K562 (cell line): ENCODE measurements around the gene DHDH. TPM values are rescaled to one million over a fixed set of nuclear protein-coding genes. Genes with fewer than 3 reads are reported as not detected.
A peak's percentile ranks its signal among the peaks of the same experiment; 100 is the strongest.

Experiments used
- BCOR ChIP-seq: fragments of 450-650 bp; IDR thresholded peaks from 2 replicates; pipeline ENCODE4 v1.6.1; 2016
- BRD4 ChIP-seq: fragments of 200-600 bp; sonication (generic); IDR thresholded peaks from 2 replicates; pipeline ENCODE4 v1.6.1; 2017; ENCODE audit warnings: inconsistent platforms
- EGR1 ChIP-seq: fragments of 450-650 bp; conservative IDR thresholded peaks from 2 replicates; pipeline ENCODE4 v1.6.1; 2017; ENCODE audit warnings: mild to moderate bottlenecking
- ERF ChIP-seq: fragments of 450-650 bp; formaldehyde crosslinking; IDR thresholded peaks from 2 replicates; pipeline ENCODE4 v1.4.0; 2020; ENCODE audit warnings: mild to moderate bottlenecking, mixed read lengths
- ESRRB ChIP-seq: fragments of 250-450 bp; sonication (Bioruptor Pico); IDR thresholded peaks from 2 replicates; pipeline ENCODE4 v1.5.0; 2020; ENCODE audit warnings: mild to moderate bottlenecking, moderate library complexity, borderline replicate concordance
- EZH2 ChIP-seq: IDR thresholded peaks from 2 replicates; pipeline ENCODE4 v1.6.1; 2012; ENCODE audit warnings: low read depth, mild to moderate bottlenecking, inconsistent platforms, low read length, borderline replicate concordance
- FOSL1 ChIP-seq: fragments of 200-800 bp; sonication (Bioruptor generic); conservative IDR thresholded peaks from 2 replicates; pipeline ENCODE4 v1.6.1; 2016; ENCODE audit warnings: missing genetic modification characterization, missing compliant biosample characterization
- FOXA3 ChIP-seq, 2 experiments: fragments of 450-650 bp in 1 of 2; sonication (generic) in 1 of 2; formaldehyde crosslinking; IDR thresholded peaks in 1 of 2; conservative IDR thresholded peaks in 1 of 2; 2 replicates each; pipeline versions ENCODE4 v1.4.0 to v1.8.0; 2020 to 2022; ENCODE audit warnings: mild to moderate bottlenecking in 2 of 2, missing genetic modification reagents in 1 of 2
- FOXJ3 ChIP-seq: sonication (generic); formaldehyde crosslinking; IDR thresholded peaks from 2 replicates; pipeline ENCODE4 v1.4.0; 2020; ENCODE audit warnings: mild to moderate bottlenecking, missing genetic modification reagents
- GABPA ChIP-seq: fragments of 200-800 bp; sonication (Bioruptor generic); conservative IDR thresholded peaks from 2 replicates; pipeline ENCODE4 v1.6.1; 2016; ENCODE audit warnings: low read depth, missing genetic modification characterization, missing compliant biosample characterization
- GTF2E2 ChIP-seq: fragments of 200-800 bp; sonication (Bioruptor generic); IDR thresholded peaks from 2 replicates; pipeline ENCODE4 v1.6.1; 2016; ENCODE audit warnings: missing genetic modification characterization, missing compliant biosample characterization
- HDGF ChIP-seq: fragments of 450-650 bp; IDR thresholded peaks from 2 replicates; pipeline ENCODE4 v1.6.1; 2016
- HIVEP1 ChIP-seq: fragments of 250-450 bp; sonication (Bioruptor Pico); IDR thresholded peaks from 2 replicates; pipeline ENCODE4 v1.4.0; 2020; ENCODE audit warnings: mild to moderate bottlenecking
- JUN ChIP-seq, 2 experiments: sonication (generic) in 1 of 2; formaldehyde crosslinking in 1 of 2; IDR thresholded peaks; 2 replicates each; pipeline versions ENCODE4 v1.6.1 to v1.8.0; 2012 to 2022; ENCODE audit warnings: borderline replicate concordance in 2 of 2, mild to moderate bottlenecking in 2 of 2, improper control_type of control experiment in 1 of 2, low read depth in 1 of 2, low read length in 1 of 2, missing genetic modification reagents in 1 of 2
- KDM2B ChIP-seq: fragments of 250-450 bp; sonication (Bioruptor Pico); IDR thresholded peaks from 2 replicates; pipeline ENCODE4 v1.8.0; 2021; ENCODE audit warnings: mild to moderate bottlenecking, moderate library complexity
- NFIC ChIP-seq: fragments of 450-650 bp; IDR thresholded peaks from 2 replicates; pipeline ENCODE4 v1.6.1; 2017; ENCODE audit warnings: mild to moderate bottlenecking, inconsistent platforms
- SMAD1 ChIP-seq: fragments of 150-350 bp; IDR thresholded peaks from 2 replicates; pipeline ENCODE4 v1.6.1; 2014; ENCODE audit warnings: low read length, low read depth; ENCODE audit not compliant: partially characterized antibody
- ZBTB7A ChIP-seq: IDR thresholded peaks from 2 replicates; pipeline ENCODE4 v1.6.1; 2011; ENCODE audit warnings: low read depth, mild to moderate bottlenecking, low read length, moderate library complexity, borderline replicate concordance; ENCODE audit not compliant: control insufficient read depth
- ZKSCAN1 ChIP-seq: fragments of 150-350 bp; IDR thresholded peaks from 2 replicates; pipeline ENCODE4 v1.6.1; 2016; ENCODE audit warnings: low read depth, low read length
- ZNF707 ChIP-seq: fragments of 250-450 bp; sonication (Bioruptor Pico); conservative IDR thresholded peaks from 2 replicates; pipeline ENCODE4 v1.8.0; 2022; ENCODE audit warnings: inconsistent platforms, mild to moderate bottlenecking, moderate library complexity
- ZNF76 ChIP-seq: fragments of 250-450 bp; sonication (Bioruptor Pico); IDR thresholded peaks from 2 replicates; pipeline ENCODE4 v1.4.0; 2020; ENCODE audit warnings: mild to moderate bottlenecking, moderate library complexity, borderline replicate concordance
- ZNF780A ChIP-seq: fragments of 250-450 bp; sonication (Bioruptor Pico); IDR thresholded peaks from 2 replicates; pipeline ENCODE4 v1.5.0; 2021; ENCODE audit warnings: mild to moderate bottlenecking
- polyA plus RNA-seq, 8 experiments: library from polyadenylated mRNA; depleted of rRNA in 4 of 8; stranded (reverse) in 5 of 8; unstranded in 3 of 8; fragments of >200 nt; fragmentation: Nextera tagmentation in 2 of 8; fragmentation: Illumina TruSeq in 1 of 8; extraction: Ambion mirVana in 2 of 8; extraction: Trizol in 1 of 8; gene quantifications; 2 replicates each; pipeline versions ENCODE4 v1.2.1 to v1.2.3, GENCODE V29; 2011 to 2014; ENCODE audit warnings: inconsistent platforms in 1 of 8, missing spikeins in 1 of 8
- total RNA-seq, 7 experiments: library from RNA; depleted of rRNA in 6 of 7; stranded (reverse); fragments of >200 nt in 6 of 7; fragmentation: Illumina TruSeq in 2 of 7; extraction: Trizol in 2 of 7; gene quantifications; 2 replicates each; pipeline versions ENCODE4 v1.2.1 to v1.2.3, GENCODE V29; 2011 to 2021; ENCODE audit warnings: low replicate concordance in 1 of 7
- TF ChIP-seq, protein P1 (sequence below): sonication (generic); formaldehyde crosslinking; IDR thresholded peaks from 2 replicates; pipeline ENCODE4 v1.5.0; 2020; ENCODE audit warnings: missing genetic modification reagents
- TF ChIP-seq, protein P2 (sequence below): fragments of 450-650 bp; formaldehyde crosslinking; IDR thresholded peaks from 2 replicates; pipeline ENCODE4 v1.4.0; 2020; ENCODE audit warnings: mild to moderate bottlenecking, moderate library complexity
- TF ChIP-seq, protein P3 (sequence below): sonication (generic); formaldehyde crosslinking; IDR thresholded peaks from 2 replicates; pipeline ENCODE4 v1.8.0; 2022; ENCODE audit warnings: missing genetic modification reagents, mild to moderate bottlenecking, moderate library complexity, borderline replicate concordance

DHDH gene
- total and polyA plus RNA-seq, 9 of the 15 experiments (the other 6 are each of a cell fraction or from before 2014, with no cell fraction given), result 0.37 to 1.9 (median 0.87) TPM

DNA sequence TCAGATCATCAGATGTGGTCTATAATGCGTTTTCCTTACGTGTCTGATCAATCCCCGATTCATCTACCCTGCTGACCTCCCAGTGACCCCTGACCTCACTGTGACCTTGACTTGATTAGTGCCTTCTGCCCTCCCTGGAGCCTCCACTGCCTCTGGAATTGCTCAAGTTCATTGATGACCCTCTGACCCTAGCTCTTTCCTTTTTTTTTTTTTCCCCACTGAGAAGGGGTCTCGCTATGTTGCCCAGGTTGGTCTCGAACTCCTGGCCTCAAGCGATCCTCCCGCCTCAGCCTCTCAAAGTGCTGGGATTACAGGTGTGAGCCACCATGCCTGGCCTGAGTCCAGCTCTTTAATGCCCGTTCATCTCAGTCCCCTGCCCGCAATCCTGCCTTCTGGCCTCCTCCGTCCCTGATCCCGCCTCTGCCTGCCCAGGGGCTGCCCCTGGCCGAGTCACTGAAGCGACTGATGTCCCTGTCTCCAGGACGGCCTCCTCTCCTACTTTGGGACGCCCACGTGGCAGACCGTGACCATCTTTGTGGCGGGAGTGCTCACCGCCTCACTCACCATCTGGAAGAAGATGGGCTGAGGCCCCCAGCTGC lies 27.7 kb downstream of the DHDH start (continued):
- no peak for TF ChIP-seq GTF2E2 (tag)
- no peak for TF ChIP-seq HIVEP1 (CRISPR knock-in tag)
- TF ChIP-seq KDM2B (CRISPR knock-in tag), result no peak
- no peak for TF ChIP-seq SMAD1
- TF ChIP-seq, protein P1, sequence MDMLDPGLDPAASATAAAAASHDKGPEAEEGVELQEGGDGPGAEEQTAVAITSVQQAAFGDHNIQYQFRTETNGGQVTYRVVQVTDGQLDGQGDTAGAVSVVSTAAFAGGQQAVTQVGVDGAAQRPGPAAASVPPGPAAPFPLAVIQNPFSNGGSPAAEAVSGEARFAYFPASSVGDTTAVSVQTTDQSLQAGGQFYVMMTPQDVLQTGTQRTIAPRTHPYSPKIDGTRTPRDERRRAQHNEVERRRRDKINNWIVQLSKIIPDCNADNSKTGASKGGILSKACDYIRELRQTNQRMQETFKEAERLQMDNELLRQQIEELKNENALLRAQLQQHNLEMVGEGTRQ (CRISPR knock-in tag), result no peak
- TF ChIP-seq HDGF, result 0 out of 2 replicates have a peak, but pooled peaks have one; percentile 41
- TF ChIP-seq EZH2, result no peak
- TF ChIP-seq BCOR, result peak; percentile 68; the same call in 1 of the 2 replicates
- TF ChIP-seq NFIC, result peak; percentile 42; the same call in 1 of the 2 replicates
- no peak for TF ChIP-seq BRD4
- no peak for TF ChIP-seq ZNF76 (CRISPR knock-in tag)
- no peak for TF ChIP-seq ERF
- TF ChIP-seq, protein P2, sequence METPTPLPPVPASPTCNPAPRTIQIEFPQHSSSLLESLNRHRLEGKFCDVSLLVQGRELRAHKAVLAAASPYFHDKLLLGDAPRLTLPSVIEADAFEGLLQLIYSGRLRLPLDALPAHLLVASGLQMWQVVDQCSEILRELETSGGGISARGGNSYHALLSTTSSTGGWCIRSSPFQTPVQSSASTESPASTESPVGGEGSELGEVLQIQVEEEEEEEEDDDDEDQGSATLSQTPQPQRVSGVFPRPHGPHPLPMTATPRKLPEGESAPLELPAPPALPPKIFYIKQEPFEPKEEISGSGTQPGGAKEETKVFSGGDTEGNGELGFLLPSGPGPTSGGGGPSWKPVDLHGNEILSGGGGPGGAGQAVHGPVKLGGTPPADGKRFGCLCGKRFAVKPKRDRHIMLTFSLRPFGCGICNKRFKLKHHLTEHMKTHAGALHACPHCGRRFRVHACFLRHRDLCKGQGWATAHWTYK (CRISPR knock-in tag), result no peak
- no peak for TF ChIP-seq GABPA (tag)
- TF ChIP-seq ESRRB (CRISPR knock-in tag), result no peak
- TF ChIP-seq FOXJ3 (CRISPR knock-in tag), result no peak
- no peak for TF ChIP-seq FOXA3 (CRISPR knock-in tag; conservative IDR thresholded peaks at IDR 0.05 in 1 of 2, IDR thresholded peaks at IDR 0.05 in 1 of 2)
- TF ChIP-seq JUN (IDR thresholded peaks at IDR 0.05; ENCODE audit: borderline replicate concordance, low read depth, low read length), result no peak
- no peak for TF ChIP-seq JUN (CRISPR knock-in tag; IDR thresholded peaks at IDR 0.05; ENCODE audit: borderline replicate concordance)
- no peak for TF ChIP-seq FOSL1
- no peak for TF ChIP-seq ZNF707 (CRISPR knock-in tag)
- TF ChIP-seq, protein P3, sequence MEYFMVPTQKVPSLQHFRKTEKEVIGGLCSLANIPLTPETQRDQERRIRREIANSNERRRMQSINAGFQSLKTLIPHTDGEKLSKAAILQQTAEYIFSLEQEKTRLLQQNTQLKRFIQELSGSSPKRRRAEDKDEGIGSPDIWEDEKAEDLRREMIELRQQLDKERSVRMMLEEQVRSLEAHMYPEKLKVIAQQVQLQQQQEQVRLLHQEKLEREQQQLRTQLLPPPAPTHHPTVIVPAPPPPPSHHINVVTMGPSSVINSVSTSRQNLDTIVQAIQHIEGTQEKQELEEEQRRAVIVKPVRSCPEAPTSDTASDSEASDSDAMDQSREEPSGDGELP (CRISPR knock-in tag), result no peak
- TF ChIP-seq EGR1, result peak; percentile 43
- TF ChIP-seq ZNF780A, result no peak
- no peak for TF ChIP-seq ZBTB7A
- TF ChIP-seq ZKSCAN1, result no peak
